ENCODE results near the gene TEX11.
"Not testable (repeated sequence)": the region's sequence is repeated elsewhere in the genome, so short reads cannot be mapped to it uniquely, and the experiment has no call there.

Gene TEX11

DNA sequence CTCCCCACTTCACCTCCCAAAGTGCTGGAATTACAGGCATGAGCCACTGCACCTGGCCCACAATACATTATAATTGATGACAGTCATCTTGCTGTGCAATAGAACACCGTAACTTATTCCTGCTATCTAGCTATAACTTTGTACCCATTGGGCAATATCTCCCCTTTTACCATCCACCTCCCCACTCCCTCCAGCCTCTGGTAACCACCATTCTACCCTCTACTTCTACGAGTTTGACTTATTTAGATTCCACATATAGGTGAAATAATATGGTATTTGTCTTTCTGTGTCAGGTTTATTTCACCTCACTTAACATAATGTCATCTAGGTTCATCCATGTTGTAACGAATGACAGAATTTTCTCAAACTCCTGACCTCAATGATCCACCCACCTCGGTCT is 8.2 kb upstream of the TEX11 start:
- no peaks in the 10 kb centered on the region for H3K27me3 ChIP-seq
- no peaks in the 10 kb centered on the region for H3K9me3 ChIP-seq
- TF ChIP-seq, protein P1, sequence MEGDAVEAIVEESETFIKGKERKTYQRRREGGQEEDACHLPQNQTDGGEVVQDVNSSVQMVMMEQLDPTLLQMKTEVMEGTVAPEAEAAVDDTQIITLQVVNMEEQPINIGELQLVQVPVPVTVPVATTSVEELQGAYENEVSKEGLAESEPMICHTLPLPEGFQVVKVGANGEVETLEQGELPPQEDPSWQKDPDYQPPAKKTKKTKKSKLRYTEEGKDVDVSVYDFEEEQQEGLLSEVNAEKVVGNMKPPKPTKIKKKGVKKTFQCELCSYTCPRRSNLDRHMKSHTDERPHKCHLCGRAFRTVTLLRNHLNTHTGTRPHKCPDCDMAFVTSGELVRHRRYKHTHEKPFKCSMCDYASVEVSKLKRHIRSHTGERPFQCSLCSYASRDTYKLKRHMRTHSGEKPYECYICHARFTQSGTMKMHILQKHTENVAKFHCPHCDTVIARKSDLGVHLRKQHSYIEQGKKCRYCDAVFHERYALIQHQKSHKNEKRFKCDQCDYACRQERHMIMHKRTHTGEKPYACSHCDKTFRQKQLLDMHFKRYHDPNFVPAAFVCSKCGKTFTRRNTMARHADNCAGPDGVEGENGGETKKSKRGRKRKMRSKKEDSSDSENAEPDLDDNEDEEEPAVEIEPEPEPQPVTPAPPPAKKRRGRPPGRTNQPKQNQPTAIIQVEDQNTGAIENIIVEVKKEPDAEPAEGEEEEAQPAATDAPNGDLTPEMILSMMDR (IDR thresholded peaks at IDR 0.05) = no peak
- no peaks in the 10 kb centered on the region for H3K4me1 ChIP-seq (ENCODE audit: control insufficient read depth in 1 of 2, insufficient read depth in 1 of 2, low read depth in 1 of 2, low read length in 1 of 2)
- H3K36me3 ChIP-seq = no peaks in the 10 kb centered on the region
- no peak overlapping the region for H3K27ac ChIP-seq
- H3K4me3 ChIP-seq (ENCODE audit: low read depth in 1 of 2, low read length in 1 of 2) = no peak overlapping the region

DNA sequence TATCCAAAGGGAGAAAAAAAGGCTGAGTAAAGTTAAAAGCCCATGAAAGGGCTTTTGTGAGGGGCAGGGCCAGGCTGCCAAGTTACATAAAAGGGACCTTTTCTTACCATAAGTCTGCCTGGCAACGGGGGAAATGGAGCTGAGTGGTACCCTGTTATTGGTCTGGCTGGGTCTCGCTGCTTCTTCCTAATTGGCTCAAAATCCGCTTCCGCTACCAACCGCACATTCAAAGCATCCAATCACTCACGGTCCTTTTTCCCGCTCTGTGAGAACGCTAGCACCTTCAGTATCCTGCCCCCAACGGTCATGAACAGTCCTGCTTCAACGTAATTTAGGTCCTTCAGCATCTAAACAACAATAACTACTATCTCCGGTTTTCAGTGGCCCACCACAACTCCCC is 611 bp downstream of the TEX11 start:
- no peak overlapping the region for H3K27ac ChIP-seq
- H3K36me3 ChIP-seq = no peaks in the 10 kb centered on the region
- no peaks in the 10 kb centered on the region for H3K27me3 ChIP-seq
- TF ChIP-seq, protein P1 (IDR thresholded peaks at IDR 0.05) = no peak
- no peaks in the 10 kb centered on the region for H3K9me3 ChIP-seq
- no peaks in the 10 kb centered on the region for H3K4me1 ChIP-seq (ENCODE audit: control insufficient read depth in 1 of 2, insufficient read depth in 1 of 2, low read depth in 1 of 2, low read length in 1 of 2)
- H3K4me3 ChIP-seq (ENCODE audit: low read depth in 1 of 2, low read length in 1 of 2) = no peak overlapping the region

DNA sequence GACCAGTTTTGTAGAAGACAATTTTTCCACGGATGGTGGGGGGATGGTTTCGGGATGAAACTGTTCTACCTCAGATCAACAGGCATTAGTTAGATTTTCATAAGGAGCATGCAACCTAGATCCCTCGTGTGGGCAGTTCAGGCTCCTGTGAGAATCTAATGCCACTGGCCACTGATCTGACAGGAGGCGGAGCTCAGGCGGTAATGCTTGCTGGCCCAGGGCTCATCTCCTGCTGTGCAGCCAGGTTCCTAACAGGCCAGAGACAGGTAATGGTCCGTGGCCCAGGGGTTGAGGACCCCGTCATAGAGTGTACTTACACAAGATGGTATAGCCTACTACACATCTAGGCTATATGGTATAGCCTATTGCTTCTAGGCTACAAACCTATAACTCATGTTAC is 7.0 kb downstream of the TEX11 start:
- Histone ChIP-seq H3K27me3 (no peaks in the 10 kb centered on the region), H3K36me3 (no peaks in the 10 kb centered on the region), H3K9me3 (no peaks in the 10 kb centered on the region), H3K4me3 (ENCODE audit: low read depth in 1 of 2, low read length in 1 of 2) (no peak overlapping the region), H3K4me1 (ENCODE audit: control insufficient read depth in 1 of 2, insufficient read depth in 1 of 2, low read depth in 1 of 2, low read length in 1 of 2) (no peaks in the 10 kb centered on the region), H3K27ac (no peak overlapping the region)
- TF ChIP-seq, protein P1 (IDR thresholded peaks at IDR 0.05) = no peak

DNA sequence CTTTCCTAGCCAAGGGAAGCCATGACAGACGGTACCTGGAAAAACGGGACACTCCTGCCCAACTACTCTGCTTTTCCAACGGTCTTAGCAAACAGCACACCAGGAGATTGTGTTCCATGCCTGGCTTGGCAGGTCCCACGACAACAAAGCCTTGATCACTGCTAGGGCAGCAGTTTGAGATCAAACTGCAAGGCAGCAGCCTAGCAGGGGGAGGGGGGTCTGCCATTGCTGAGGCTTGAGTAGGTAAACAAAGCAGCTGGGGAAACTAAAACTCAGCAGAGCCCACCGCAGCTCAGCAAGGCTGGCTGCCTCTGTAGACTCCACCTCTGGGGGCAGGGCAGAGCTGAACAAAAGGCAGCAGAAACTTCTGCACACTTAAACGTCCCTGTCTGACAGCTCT is 18.1 kb downstream of the TEX11 start:
- not testable (repeated sequence) for H3K27me3 ChIP-seq; H3K4me1 ChIP-seq (ENCODE audit: control insufficient read depth in 1 of 2, insufficient read depth in 1 of 2, low read depth in 1 of 2, low read length in 1 of 2); H3K4me3 ChIP-seq (ENCODE audit: low read depth in 1 of 2, low read length in 1 of 2); H3K27ac ChIP-seq; H3K9me3 ChIP-seq; H3K36me3 ChIP-seq

DNA sequence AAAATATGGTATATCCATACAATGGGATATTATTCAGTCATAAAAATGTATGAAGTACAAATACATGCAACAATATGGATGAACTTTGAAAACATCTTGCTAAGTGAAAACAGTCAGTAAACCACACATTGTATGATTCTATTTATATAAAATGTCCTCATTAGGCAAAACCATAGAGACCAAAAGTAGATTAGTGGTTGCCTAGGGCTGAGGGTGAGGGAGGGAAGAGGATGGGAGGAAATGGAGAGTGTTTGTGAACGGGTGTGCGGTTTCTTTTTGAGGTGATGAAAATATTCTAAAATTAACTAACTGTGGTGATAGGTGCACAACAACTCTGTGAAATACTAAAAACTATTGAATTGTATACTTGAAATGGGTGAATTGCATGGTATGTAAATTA is 29.6 kb downstream of the TEX11 start:
- Histone ChIP-seq H3K4me3 (ENCODE audit: low read depth in 1 of 2, low read length in 1 of 2) (no peak overlapping the region), H3K9me3 (no peaks in the 10 kb centered on the region), H3K4me1 (ENCODE audit: control insufficient read depth in 1 of 2, insufficient read depth in 1 of 2, low read depth in 1 of 2, low read length in 1 of 2) (no peaks in the 10 kb centered on the region), H3K27ac (no peak overlapping the region), H3K36me3 (no peaks in the 10 kb centered on the region), H3K27me3 (no peaks in the 10 kb centered on the region)
- TF ChIP-seq, protein P1 (IDR thresholded peaks at IDR 0.05) = no peak

DNA sequence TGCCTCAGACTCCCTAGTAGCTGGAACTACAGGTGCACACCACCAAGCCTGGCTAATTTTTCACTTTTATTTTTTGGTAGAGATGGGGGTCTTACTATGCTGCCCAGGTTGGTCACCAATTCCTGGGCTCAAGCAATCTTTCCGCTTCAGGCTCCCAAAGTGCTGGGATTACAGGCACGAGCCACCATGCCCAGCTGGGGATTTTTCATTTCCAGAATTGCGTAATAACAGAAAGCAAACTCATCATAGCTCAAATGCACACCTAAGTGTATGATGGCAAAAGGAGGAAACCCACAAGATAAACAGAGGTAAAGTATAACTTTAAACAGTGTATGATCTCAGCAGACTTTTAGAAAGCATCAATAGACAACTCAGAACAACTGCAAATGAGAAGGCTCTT is 56.2 kb downstream of the TEX11 start:
- H3K4me3 ChIP-seq (ENCODE audit: low read depth in 1 of 2, low read length in 1 of 2) = no peak overlapping the region
- H3K9me3 ChIP-seq = no peaks in the 10 kb centered on the region
- no peaks in the 10 kb centered on the region for H3K36me3 ChIP-seq
- H3K27ac ChIP-seq = no peak overlapping the region
- TF ChIP-seq, protein P1 (IDR thresholded peaks at IDR 0.05) = no peak
- H3K4me1 ChIP-seq (ENCODE audit: control insufficient read depth in 1 of 2, insufficient read depth in 1 of 2, low read depth in 1 of 2, low read length in 1 of 2) = no peaks in the 10 kb centered on the region
- H3K27me3 ChIP-seq = no peaks in the 10 kb centered on the region

DNA sequence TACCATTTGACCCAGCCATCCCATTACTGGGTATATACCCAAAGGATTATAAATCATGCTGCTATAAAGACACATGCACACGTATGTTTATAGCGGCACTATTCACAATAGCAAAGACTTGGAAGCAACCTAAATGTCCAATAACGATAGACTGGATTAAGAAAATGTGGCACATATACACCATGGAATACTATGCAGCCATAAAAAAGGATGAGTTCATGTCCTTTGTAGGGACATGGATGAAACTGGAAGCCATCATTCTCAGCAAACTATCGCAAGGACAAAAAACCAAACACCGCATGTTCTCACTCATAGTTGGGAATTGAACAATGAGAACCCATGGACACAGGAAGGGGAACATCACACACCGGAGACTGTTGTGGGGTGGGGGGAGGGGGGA is 64.4 kb downstream of the TEX11 start:
- not testable (repeated sequence) for H3K36me3 ChIP-seq; H3K27ac ChIP-seq; H3K4me3 ChIP-seq (ENCODE audit: low read depth in 1 of 2, low read length in 1 of 2); H3K9me3 ChIP-seq; H3K4me1 ChIP-seq (ENCODE audit: control insufficient read depth in 1 of 2, insufficient read depth in 1 of 2, low read depth in 1 of 2, low read length in 1 of 2); H3K27me3 ChIP-seq

DNA sequence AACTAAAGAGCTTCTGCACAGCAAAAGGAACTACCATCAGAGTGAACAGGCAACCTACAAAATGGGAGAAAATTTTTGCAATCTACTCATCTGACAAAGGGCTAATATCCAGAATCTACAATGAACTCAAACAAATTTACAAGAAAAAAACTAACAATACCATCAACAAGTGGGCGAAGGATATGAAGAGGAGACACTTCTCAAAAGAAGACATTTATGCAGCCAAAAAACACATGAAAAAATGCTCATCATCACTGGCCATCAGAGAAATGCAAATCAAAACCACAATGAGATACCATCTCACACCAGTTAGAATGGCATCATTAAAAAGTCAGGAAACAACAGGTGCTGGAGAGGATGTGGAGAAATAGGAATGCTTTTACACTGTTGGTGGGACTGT is 64.9 kb downstream of the TEX11 start:
- H3K4me3 ChIP-seq (ENCODE audit: low read depth in 1 of 2, low read length in 1 of 2); H3K9me3 ChIP-seq: not testable (repeated sequence)

More for the DNA sequence above, 64.9 kb downstream of the TEX11 start:
- H3K36me3 ChIP-seq; H3K27ac ChIP-seq; H3K4me1 ChIP-seq (ENCODE audit: control insufficient read depth in 1 of 2, insufficient read depth in 1 of 2, low read depth in 1 of 2, low read length in 1 of 2); H3K27me3 ChIP-seq: not testable (repeated sequence)
